SW 1271 (cell line): ENCODE results near the gene LRRC1.

Source experiments
- DNase-seq, 2 experiments: peaks; one replicate each; lab custom pipeline; 2025; lab: John Stamatoyannopoulos, UW

The LRRC1 gene

DNA sequence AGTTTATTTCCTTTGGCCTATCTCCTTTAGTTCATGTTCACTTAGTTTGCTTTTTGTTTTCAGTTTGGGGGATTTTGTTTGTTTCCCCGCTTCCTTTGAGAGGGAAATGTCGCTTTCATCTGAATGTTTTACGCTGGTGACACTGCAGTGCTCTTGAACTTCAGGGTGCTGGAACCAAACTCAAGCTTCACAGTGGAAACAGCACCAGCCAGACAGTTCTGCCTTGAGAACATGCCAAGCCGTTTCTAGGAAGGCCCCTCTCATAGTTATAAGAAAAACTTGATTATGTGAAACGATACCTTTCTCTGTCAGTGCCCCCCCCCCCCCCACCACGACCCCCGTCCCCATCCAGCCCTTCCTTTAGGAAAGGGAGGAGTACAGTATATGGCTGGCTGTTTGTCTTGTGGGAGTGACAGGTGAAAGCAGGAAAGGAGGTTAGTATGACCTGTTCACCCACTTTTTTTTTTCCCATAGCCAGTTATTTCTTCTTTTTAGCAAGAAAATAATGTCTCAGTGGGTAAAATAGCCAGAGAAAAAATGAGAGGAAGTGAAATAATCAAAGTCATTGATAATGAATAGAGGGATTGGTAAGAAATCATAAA is 130.1 kb downstream of the LRRC1 start:
- no peak for DNase-seq

DNA sequence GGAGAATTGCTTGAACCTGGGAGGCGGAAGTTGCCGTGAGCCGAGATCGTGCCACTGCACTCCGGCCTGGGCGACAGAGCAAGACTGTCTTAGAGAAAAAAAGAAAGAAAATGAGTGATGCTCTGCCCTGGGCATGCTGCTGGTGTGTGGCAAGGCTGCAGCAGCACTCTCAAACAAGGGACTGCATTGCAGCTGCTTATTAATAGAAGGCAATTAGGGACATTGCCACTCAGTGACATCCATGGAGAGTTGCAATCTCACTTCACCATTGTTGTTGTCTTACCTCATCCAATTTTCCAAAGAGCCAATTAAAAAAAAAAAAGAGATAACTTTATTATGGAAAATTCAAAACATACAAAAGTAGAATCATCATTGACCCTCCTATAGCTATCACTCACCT is 131.1 kb downstream of the LRRC1 start:
- DNase-seq: no peak

DNA sequence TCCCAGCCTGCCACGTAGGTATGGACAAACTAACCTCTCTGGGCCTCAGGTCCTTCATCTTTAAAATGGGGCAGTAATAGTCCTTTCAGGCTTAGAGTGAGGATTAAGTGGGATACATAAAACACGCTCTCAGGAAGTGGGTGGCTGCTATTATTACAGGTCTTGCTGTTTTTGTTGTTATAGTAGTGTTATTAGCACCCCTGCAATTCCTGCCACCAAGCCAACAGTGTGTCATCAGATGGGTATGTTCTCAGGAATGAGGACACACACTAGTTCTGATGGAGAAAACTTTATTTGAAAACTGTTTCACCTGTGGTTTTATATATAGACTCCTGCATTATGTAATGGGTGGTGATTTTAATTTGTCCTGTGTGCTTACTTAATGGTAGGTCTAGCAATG is 131.7 kb downstream of the LRRC1 start:
- DNase-seq: no peak

DNA sequence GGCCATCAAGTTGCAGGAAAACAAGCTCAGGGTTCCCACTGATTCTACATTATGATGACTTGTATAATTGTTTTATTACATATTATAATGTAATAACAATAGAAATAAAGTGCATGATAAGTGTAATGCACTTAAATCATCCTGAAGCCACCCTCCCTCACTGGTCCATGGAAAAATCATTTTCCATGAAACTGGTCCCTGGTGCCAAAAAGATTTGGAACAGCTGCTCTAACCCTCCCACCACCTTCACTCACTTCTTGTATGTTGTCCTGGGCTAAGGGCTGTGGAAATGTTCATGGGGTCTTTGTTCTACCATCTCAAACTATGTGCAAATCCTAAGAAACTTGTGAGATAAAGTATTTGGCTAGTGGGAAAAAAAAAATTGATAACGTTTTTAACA is 133.8 kb downstream of the LRRC1 start:
- no peak for DNase-seq

GRCh38 chr6:53929041-53929820 is 134.4 kb downstream of the LRRC1 start:
- DNase-seq: no peak

DNA sequence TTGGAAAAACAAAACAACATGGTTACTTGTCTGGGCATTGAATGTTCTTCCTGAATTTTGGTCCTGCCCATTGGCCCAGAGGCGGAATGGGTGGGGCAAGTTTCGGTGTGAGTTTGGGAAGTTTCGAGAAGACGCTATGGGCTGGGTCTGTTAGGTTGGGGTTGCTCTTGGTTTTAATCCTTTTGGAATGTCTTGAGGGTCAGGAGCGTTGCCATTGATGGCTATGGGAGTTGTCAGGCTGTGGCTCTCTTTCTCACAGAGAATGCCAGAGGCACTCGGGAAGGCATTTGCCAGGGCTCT is 135.0 kb downstream of the LRRC1 start:
- DNase-seq: no peak

DNA sequence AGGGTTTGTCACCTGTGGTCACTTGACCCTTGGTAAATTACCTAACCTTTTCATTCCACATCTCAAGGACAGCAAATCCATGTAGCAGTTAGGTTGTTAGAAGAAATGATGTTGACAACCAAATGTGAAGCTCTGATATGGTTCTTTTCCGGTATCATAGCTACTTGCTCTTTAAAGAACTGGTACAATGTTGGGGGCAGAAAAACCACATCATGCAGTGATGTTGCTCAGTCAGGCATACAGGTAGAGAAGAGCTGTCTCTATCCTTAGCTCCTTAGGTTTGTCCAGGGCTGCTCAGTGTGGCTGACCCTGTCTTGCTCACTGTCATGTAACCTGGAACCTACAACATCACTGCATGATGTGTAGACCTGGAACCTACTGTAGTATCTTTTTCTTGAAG is 135.5 kb downstream of the LRRC1 start:
- DNase-seq: no peak

DNA sequence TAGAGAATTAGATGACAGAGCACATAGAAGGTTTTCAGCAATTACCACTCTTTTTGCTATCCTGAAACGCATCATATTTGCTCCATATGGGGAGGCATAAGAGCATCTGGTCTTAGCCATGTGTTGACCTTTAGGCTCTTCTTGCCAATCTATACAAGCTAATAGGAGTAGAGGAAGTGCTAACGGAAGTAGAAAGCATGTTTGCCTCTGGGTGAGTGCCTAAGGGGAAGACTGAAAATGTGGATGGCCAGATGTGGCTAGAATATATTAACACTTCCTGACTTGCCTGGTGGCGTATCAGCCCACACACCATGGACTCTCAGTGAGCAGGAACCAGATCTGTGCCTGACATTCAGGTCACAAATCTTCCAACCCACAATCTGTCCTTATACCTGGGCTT is 136.3 kb downstream of the LRRC1 start:
- no peak for DNase-seq

GRCh38 chr6:53932516-53932915 is 137.7 kb downstream of the LRRC1 start:
- no peak for DNase-seq

GRCh38 chr6:53934023-53934422 is 139.2 kb downstream of the LRRC1 start:
- DNase-seq: no peak

GRCh38 chr6:53937461-53937860 is 142.7 kb downstream of the LRRC1 start:
- no peak for DNase-seq

GRCh38 chr6:53938810-53939209 is 144.0 kb downstream of the LRRC1 start:
- no peak for DNase-seq

GRCh38 chr6:53939830-53940229 is 145.0 kb downstream of the LRRC1 start:
- no peak for DNase-seq

DNA sequence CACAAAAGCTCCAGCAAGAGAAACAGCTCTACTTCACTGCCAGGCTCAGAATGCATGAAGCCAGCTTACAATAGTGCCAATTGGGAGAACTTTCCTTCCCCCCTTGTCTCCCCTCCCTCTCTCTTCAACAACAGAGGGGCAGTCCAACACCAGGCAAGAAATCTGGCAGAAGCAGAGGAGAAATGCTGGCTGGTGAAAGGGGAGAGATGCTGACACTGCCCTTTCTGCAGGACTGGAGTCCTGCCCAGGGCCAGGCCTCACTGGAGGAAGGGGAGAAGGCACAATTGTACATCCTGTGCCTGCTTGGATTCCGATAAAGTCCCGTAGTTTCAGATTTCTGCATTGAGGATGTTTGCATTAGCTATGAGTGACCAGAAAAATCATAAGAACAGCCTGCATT is 148.6 kb downstream of the LRRC1 start:
- no peak for DNase-seq

- DNase-seq: no peak
These were observed 149.3 kb downstream of the LRRC1 start for GRCh38 chr6:53944091-53944490.

DNA sequence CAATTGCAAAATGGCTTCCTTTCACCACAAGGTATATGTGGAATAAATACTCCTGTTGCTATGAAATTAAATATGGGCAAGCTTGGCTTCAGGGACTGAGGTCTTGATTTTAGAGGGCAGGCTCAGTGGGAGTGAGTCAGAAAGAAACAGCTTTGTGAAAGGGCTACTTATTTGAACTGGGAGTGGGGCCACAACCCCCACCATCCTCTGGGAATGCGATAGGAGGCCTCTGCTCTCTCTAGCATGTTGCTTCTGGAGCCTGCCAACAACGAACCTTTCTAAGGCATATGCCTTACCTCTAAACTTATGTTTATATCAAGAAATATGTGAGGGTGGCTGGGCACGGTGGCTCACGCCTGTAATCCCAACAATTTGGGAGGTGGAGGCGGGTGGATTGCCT is 149.7 kb downstream of the LRRC1 start:
- no peak for DNase-seq

- no peak for DNase-seq
These were observed 151.1 kb downstream of the LRRC1 start for GRCh38 chr6:53945765-53946407.

GRCh38 chr6:53947780-53948179 is 153.0 kb downstream of the LRRC1 start:
- DNase-seq: no peak

DNA sequence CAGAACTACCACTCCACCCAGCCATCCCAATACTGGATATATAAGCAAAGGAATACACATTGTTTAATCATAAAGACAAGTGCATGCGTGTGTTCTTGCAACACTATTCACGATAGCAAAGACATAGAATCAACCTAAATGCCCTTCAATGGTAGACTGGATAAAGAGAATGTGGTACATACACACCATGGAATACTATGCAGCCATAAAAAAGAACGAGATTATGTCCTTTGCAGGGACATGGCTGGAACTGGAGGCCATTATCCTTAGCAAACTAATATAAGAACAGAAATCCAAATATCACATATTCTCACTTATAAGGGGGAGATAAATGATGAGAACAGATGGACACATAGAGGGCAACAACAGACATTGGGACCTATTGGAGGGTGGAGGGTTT is 156.6 kb downstream of the LRRC1 start:
- no peak for DNase-seq

DNA sequence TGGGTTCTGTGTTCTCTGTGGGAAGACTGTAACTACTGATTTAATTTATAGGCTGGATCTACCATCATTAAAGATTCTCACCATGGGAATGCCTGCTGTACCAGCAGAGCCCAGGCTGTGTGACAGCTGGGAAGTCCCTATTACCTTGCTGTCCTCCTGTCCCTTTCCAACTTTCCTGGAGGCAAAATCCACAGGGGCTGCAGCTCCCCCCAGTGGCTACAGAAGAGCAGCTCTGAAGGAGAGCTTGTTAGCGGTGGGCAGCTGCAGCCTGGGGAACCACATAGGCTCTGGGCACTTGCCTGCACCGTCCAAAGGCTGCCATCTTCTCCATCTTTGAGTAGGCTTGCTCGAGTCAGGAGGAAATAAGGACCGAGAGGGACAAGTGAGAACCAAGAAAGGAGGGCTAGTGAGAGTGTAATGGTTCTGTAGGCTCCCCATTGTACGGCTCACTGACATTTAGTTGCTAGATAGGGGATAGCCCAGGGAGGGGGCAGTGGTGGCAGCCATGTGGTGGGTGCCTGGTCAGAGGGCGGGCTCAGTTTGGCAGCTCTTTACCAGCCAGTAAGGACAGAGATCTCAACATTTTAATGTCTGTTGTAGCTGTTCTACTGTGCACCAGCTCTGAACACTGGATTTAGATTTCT is 161.4 kb downstream of the LRRC1 start:
- DNase-seq: peak in 1 of 2 experiments; percentile 58

DNA sequence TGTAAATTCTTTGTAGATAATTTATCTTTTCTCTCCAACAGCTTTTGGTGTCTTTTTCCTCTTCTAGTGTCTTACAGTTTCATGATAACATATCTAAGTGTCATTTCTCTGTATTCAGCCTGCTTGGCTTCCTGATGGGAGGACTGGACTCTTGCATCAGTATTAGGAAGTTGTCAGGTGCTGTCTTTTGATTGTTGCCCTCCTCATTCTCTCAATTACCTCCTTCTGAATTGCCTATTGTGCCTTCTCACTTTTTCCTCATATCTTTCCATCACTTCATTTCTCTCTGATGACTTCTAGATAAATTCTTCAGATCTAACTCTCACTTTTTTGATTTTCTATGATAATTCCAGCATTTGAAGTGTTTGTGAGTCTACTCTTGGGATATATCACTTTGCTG is 162.0 kb downstream of the LRRC1 start:
- no peak for DNase-seq

DNA sequence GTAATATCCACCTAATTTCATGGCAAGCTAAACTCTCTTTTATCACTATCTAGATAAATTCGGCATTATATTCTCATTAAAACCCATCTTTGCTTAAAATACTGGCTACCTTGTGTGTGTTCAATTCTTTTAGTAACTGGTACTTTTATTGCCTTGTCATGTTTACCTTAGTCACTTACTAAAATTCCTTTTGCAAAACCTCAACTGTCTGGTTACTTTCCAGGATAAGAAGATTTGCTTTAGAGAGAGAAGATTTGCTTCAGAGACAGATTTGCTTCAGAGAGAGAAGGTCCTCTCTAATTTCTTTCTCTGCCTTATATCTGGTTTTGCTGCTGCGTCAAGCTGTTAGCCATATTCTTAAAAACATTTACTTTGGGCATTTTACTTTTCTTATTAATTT is 164.9 kb downstream of the LRRC1 start:
- DNase-seq: no peak

- DNase-seq: no peak
These were observed 165.5 kb downstream of the LRRC1 start for GRCh38 chr6:53960311-53960710.
